GM12801 (cell line): ENCODE data around the gene ZNF154.

Source experiments
- CTCF ChIP-seq: IDR thresholded peaks from one replicate; pipeline ENCODE4 v1.5.1; 2011; ENCODE audit warnings: control low read depth; ENCODE audit not compliant: insufficient read length; ENCODE audit errors: extremely low read depth

ZNF154 gene

GRCh38 chr19:57689750-57690149 is 19.3 kb downstream of the ZNF154 start:
- TF ChIP-seq CTCF = no peak

DNA sequence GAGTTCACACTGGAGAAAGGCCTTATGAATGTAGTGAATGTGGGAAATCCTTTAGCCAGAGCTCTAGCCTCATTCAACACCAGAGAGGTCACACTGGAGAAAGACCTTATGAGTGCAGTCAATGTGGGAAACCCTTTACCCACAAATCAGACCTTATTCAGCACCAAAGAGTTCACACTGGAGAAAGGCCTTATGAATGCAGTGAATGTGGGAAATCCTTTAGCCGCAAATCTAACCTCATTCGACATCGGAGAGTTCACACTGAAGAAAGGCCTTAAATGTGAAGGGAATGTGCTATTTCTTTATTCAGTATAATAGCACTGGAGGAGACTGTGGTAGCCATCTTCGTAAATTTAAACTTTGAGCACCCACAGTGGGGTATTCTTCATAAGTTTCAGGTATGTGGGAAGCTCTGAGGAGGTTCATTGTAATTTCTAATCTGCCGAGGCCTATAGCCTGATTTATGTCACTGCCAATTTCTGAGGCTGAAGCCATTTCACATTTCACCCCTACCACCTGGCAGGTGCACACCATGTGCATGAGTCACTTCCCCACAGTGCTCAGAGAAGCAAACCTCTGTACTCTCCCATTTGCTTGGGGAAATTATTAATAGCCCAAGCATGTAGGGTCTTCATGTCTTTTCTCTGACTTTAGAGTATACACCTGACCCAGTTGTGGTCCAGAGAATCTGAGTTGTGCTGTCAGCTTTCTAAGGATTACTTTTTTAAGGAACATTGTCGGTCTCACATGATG is 20.8 kb downstream of the ZNF154 start:
- no peak for TF ChIP-seq CTCF

DNA sequence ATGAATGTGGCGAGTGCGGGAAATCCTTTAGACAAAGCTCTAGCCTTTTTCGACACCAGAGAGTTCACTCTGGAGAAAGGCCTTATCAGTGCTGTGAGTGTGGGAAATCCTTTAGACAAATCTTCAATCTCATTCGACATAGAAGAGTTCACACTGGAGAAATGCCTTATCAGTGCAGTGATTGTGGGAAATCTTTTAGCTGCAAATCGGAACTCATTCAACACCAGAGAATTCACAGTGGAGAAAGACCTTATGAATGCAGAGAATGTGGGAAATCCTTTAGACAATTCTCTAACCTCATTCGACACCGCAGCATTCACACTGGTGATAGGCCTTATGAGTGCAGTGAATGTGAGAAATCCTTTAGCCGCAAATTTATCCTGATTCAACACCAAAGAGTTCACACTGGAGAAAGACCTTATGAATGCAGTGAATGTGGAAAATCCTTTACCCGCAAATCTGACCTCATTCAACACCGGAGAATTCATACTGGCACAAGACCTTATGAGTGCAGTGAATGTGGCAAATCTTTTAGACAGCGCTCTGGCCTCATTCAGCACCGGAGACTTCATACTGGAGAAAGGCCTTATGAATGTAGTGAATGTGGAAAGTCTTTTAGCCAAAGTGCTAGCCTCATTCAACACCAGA is 21.5 kb downstream of the ZNF154 start:
- TF ChIP-seq CTCF = no peak

DNA sequence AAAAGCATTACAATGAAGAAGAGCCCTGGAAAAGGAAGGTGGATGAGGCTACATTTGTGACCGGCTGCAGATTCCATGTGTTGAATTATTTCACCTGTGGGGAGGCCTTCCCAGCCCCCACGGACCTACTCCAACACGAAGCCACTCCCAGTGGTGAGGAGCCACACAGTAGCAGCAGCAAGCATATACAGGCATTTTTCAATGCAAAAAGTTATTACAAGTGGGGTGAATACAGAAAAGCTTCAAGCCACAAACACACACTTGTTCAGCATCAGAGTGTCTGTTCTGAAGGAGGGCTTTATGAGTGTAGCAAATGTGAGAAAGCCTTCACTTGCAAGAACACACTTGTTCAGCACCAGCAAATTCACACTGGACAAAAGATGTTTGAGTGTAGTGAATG is 22.3 kb downstream of the ZNF154 start:
- TF ChIP-seq CTCF = no peak

GRCh38 chr19:57682226-57682766 is 26.7 kb downstream of the ZNF154 start:
- no peak for TF ChIP-seq CTCF

- TF ChIP-seq CTCF = no peak
Observed at GRCh38 chr19:57675881-57676280, 33.1 kb downstream of the ZNF154 start.

DNA sequence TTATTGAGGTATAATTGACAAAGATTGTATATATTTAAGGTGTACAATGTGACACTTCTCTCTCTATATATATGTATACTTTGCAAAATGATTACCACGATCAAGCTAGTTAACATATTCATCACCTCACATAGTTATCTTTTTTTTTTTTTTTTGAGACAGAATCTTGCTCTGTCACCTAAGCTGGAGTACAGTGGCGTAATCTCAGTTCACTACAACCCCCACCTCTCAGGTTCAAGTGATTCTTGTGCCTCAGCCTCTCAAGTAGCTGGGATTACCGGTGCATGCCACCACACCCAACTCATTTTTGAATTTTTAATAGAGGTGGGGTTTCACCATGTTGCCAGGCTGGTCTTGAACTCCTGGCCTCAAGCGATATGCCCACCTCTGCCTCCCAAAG is 36.5 kb downstream of the ZNF154 start:
- no peak for TF ChIP-seq CTCF
